Stimulated activated CD4-positive, alpha-beta T cell treated with anti-CD3 and anti-CD28 coated beads, Interleukin-4, amount 100 ng/mL, for 48 hours (primary cell): ENCODE measurements around the gene LRSAM1.

Experiments used
- DNase-seq, 2 donors: peaks; one replicate each; pipeline ENCODE4 v3.0.0-alpha.2; 2020; ENCODE audit warnings: low read depth in 2 of 2

LRSAM1 gene

GRCh38 chr9:127516835-127517607, 65.7 kb downstream of the LRSAM1 start:
- no peak for DNase-seq

- no peak for DNase-seq
Measured at GRCh38 chr9:127517620-127518019, 66.3 kb downstream of the LRSAM1 start.

GRCh38 chr9:127518091-127518856, 67.0 kb downstream of the LRSAM1 start:
- no peak for DNase-seq

DNA sequence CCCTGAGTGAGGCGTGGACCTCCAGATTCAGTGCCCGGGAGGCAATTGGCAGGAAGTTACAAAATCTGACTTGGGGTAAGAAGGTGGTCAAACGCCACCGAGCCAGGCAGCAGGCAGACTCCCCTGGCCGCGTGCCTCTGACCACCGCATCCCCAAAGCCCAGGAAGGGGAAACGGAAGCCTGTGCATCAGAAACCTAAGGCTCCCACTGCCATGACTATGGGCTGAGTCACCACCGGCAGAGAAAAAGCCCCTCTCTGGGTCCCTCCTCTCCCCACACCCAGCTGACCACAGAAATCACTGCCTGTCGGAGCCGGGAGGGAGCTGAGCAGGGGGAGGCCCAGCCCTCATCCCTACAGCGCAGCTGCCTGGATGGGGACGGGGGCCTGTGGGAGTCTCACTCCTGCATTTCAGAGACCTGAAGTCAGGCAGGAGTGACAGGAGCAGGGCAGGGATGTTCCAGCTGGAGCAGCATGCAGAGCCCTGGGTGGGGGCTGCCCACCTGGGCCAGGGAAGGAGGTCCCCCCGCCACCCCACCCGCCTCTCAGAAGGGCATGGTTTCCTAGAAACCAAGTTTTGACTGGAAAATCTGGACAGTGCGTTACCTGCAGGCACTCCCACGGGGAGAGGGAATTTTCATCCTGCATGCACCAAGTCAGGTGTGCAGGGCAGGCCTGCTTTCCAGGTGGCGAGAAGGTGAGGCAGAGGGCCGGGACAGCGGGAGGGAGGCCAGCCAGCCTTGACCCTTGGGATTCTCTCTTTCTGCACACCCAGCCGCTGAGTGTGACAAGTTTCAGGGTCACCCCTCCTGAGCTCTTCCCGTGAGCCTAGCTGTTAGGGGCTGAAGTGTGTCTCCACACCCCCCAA, 68.2 kb downstream of the LRSAM1 start:
- peak in 1 of 2 donors; percentile 34 for DNase-seq

DNA sequence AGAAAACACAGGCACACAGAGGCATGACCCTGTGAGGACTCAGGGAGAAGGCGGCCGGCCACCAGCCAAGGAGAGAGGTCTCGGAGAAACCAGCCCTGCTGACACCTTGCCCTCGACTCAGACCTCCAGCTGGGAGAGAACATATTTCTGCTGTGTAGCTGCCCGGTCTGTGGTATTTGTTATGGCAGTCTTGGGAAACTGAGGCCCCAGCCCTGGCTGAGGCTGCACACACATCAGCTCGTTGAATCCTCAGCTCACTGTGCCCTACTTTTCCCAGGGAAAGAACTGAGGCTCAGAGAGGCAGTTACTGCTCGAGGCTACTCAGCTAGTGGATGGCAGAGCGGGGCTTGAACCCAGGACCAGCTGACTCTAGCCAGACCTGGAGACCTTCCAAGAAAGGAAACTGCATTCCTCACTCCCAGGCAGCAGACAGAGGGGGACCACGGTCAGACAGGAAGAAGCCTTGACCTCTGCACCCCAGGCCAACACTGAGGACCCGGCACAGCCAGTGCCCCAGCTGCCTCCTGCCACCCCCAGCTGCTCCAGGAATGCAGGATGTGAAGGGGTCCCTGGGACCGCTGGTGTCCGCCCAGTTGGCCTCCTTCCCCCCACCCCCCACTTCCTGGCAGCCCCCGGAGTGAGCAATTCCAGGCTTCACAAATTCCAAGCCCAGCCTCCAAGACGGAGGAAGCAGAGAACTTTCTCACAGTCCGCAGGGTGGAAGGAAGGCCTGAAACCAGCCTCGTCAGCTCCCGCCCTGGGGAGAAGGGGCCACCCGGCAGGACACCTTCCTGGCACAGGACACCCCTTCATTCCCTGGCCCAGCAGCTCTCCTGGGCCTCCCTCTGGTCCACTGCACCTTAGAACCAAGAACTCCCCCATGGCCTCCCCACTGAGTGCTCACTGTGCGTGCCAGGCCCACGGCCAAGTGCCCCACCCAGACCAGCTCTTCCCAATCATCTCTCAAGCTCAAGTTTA, 69.9 kb downstream of the LRSAM1 start:
- DNase-seq, result no peak

GRCh38 chr9:127521919-127522304, 70.6 kb downstream of the LRSAM1 start:
- no peak for DNase-seq

GRCh38 chr9:127522727-127523126, 71.4 kb downstream of the LRSAM1 start:
- DNase-seq, result no peak

DNA sequence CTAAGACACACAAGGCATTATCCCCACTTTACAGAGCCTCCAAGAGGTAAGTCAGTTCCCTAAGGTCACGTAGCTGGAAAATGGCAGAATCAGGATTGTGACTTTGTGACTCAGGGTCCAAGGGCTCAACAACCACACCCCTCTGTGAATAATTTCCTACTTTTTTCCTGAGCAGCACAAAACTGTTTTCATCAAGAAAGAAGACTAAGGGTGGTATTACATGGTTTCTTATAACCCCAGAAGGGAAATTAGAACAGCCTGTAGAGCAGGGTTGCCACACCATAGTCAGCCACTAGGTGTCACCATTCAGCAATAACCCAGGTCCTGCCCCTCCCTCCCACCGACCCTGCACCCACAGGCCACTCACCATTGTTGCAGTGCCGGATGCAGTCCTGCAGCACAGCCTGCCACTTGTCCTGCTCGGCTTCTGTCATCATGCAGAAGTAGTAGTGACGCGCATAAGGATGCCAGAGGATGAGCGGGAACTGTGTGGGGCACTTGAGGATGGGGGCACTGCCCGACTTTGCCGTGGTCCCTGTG, 72.1 kb downstream of the LRSAM1 start:
- DNase-seq, result peak; percentile 16 to 33

- DNase-seq, result no peak
Measured at GRCh38 chr9:127524373-127524772, 73.1 kb downstream of the LRSAM1 start.

- no peak for DNase-seq
Measured at GRCh38 chr9:127525401-127526188, 74.3 kb downstream of the LRSAM1 start.

DNA sequence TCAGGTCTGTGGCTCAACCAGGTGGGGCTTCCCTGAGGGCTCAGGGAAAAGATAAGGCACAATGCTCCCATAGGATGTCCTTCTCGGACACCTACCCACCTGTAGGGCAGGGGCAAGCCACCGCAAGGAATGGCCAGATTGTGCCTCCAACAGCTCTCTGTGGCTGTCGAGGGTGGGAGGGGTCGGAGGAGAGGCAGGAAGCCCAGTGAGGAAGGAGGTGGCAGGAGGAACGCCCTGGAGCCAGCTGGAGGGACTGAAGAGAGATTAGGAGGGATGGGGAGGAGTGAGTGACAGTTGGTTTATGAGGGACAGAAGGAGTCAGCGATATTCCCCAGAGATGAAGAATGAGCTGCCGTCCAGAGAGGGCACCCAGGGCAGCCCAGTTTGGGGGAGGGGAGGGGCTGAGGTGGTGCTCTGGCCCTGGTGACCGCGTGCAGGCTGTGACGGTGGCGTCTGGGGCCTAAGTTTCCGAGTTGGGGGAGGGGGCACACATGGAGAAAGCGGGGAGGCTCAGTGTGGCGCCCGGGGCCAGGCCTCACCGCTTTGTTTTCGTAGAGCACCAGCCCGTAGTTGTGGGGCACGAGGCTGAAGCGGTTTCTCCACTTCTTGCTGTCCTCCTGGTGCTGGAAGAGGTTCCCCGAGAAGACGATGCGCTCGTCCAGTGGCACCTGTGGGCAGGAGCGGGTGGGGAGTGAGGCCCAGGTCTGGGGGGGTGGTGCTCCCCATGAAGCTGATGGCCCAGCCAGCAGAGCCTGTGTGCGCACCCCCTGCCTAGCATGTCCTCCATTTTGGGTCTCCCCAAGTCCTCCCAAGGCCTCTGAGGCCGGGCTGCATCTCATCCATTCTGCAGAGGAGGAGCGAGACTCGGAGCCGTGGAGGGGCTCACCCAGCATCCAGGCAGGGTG, 75.6 kb downstream of the LRSAM1 start:
- no peak for DNase-seq

GRCh38 chr9:127527560-127528268, 76.4 kb downstream of the LRSAM1 start:
- no peak for DNase-seq

DNA sequence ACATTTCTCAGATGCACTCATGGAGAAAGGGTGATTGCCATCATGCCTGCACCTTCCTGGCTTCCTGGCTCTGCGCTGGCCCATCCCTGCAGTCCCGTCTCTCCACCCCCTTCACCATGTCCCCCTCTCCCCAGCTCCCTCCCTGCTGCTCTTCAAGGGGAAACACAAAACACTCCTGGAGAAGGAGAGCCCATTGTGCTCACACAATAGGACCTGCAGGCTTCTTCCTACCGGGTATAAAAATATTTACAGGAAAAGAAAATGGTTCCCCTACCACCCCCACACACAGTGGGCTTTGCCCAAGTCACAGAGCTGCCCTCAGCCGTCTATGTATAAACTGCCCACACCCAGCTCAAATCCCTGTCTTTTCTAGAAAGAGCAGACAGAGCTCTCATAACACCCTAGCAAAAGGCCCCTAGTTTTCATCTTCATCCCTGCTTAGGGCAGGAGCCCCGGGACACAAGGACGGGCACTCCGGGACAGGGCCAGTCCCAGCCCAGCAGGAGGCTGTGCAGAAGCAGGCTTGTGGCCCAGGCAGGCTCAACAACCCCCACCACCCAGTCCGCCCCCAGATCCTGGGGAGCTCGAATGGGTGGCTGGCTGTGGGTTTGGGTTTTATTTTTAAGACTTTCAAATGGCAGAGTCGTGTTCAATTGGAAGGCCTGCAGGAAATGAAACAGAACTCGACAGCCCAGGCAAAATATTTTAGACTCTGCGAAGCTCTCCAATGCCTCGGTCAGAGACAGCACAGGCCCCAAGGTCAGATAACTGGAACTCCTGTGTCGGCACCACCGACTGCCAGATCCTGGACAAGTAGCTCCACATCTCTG, 77.3 kb downstream of the LRSAM1 start:
- DNase-seq, result no peak

GRCh38 chr9:127529671-127530070, 78.4 kb downstream of the LRSAM1 start:
- DNase-seq, result no peak

DNA sequence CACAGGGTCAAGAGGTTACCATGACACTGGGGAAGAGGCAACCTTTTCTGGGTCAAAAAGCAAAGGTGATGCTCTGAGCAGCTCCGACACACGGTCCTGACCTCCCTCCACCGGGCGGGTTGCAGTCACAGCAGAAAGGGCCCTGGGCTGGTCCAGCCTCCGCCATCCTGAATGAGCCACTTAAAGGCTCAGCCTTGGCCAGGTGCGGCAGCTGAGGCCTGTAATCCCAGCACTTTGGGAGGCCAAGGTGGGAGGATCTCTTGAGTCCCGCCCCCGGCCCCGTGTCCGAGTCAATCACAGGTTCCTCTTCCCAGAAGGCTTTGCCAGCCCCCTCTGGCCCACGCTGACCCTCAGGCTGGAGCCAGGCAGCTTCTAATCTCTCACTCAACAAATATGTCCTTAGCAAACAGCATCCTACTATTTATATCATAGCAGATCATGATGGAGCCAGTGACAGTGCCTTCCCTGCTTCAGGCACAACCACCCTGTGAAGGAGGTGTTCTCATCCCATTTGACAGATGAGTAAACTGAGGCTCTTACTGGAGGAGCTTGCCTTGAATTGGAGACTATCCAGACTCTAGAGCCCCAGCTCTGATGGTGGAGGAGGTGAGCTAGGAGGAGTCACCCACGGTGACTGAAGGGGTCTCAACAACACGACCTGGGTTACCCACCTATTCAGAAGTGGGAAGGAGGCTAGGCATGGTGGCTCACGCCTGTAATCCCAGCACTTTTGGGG, 79.1 kb downstream of the LRSAM1 start:
- DNase-seq, result no peak

DNA sequence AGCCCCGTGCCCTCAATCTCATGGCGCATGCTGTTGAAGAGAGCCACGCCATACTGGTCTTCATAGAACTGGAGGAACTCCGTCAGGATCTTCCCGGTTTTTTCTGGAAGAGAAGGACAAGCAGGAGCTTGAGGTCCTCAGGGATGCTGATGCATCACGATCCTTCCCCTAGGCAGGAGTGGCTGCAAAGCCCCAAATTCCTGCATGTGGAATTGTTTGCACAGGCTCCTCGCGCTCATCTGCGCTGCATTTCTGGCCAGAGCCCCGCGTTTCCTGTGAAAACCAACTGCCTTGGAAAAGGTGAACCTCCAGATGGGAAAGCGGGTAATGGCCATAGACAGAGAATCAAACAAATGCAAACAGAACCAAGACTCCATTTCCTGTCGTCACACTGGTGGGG, 80.4 kb downstream of the LRSAM1 start:
- no peak for DNase-seq
